Activated CD8-positive, alpha-beta memory T cell treated with anti-CD3 and anti-CD28 coated beads, Interleukin-2, amount 10 ng/mL, durations not matched to agents 7 days and 5 days (primary cell): ENCODE data around the gene CYP4B1. TPM values are rescaled to one million over a fixed set of nuclear protein-coding genes. Genes with fewer than 3 reads are reported as not detected.
"Not testable (repeated sequence)": the region's sequence is repeated elsewhere in the genome, so short reads cannot be mapped to it uniquely, and the experiment has no call there.

ENCODE experiments used
- ATAC-seq: fragments of 150-1000 bp; cut with Tn5 transposase; one replicate; pipeline ENCODE4 v1.10.0; 2021; ENCODE audit warnings: moderate library complexity
- CTCF ChIA-PET: fragments of 350-600 bp; sonication (Branson Sonifier 250); formaldehyde crosslinking; loops from one replicate; lab custom pipeline; 2021; ENCODE audit warnings: antibody characterized with exemption; lab: Charles Lee
- DNase-seq: peaks from one replicate; pipeline ENCODE4 v3.0.0-alpha.2; 2020
- H3K27ac Mint-ChIP-seq: one replicate; pipeline ENCODE4 v1.8.0; 2021; ENCODE audit warnings: mild to moderate bottlenecking, mixed read lengths
- H3K27me3 Mint-ChIP-seq: one replicate; pipeline ENCODE4 v1.8.0; 2021; ENCODE audit warnings: mixed read lengths
- H3K36me3 Mint-ChIP-seq: one replicate; pipeline ENCODE4 v1.8.0; 2021; ENCODE audit warnings: mild to moderate bottlenecking, mixed read lengths
- H3K4me1 Mint-ChIP-seq: one replicate; pipeline ENCODE4 v1.8.0; 2021; ENCODE audit warnings: mixed read lengths
- H3K4me3 Mint-ChIP-seq: one replicate; pipeline ENCODE4 v1.8.0; 2021; ENCODE audit warnings: mild to moderate bottlenecking, moderate library complexity, mixed read lengths
- H3K9me3 Mint-ChIP-seq: one replicate; pipeline ENCODE4 v1.8.0; 2022; ENCODE audit warnings: low read depth, mixed read lengths
- total RNA-seq, 2 experiments: library from RNA; stranded (reverse); gene quantifications; one replicate each; pipeline ENCODE4 v1.2.3, GENCODE V29; 2021

Gene CYP4B1
- total RNA-seq, 2 experiments from 2014 or later, result not detected

DNA sequence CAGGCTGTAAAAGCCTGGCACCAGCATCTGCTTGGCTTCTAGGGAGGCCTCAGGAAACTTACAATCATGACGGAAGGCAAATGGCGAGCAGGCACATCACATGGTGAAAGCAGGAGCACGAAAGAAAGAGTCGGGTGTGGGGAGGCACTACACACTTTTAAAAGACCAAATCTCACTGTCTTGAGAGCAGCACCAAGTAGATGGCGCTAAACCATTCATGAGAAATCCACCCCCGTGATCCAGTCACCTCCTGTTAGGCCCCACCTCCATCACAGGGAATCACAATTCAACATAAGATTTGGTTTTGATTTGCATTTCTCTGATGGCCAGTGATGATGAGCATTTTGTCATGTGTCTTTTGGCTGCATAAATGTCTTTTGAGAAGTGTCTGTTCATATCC is 36.6 kb downstream of the CYP4B1 start:
- H3K9me3 Mint-ChIP-seq, H3K4me3 Mint-ChIP-seq, H3K27ac Mint-ChIP-seq, DNase-seq, ATAC-seq, H3K36me3 Mint-ChIP-seq, H3K4me1 Mint-ChIP-seq, CTCF ChIA-PET: not testable (repeated sequence)
- H3K27me3 Mint-ChIP-seq, result peaks cover 21% of the 10 kb centered on the region

GRCh38 chr1:46846386-46846785 is 47.5 kb downstream of the CYP4B1 start:
- ATAC-seq, H3K4me3 Mint-ChIP-seq, H3K9me3 Mint-ChIP-seq, H3K27ac Mint-ChIP-seq, CTCF ChIA-PET, H3K4me1 Mint-ChIP-seq, DNase-seq, H3K36me3 Mint-ChIP-seq: not testable (repeated sequence)
- H3K27me3 Mint-ChIP-seq, result peaks cover 28% of the 10 kb centered on the region

- H3K4me1 Mint-ChIP-seq, H3K27ac Mint-ChIP-seq, CTCF ChIA-PET, H3K4me3 Mint-ChIP-seq, H3K36me3 Mint-ChIP-seq, ATAC-seq, DNase-seq, H3K9me3 Mint-ChIP-seq: not testable (repeated sequence)
- peaks cover 17% of the 10 kb centered on the region for H3K27me3 Mint-ChIP-seq
Observed at GRCh38 chr1:46857660-46858065, 58.8 kb downstream of the CYP4B1 start.

- H3K27ac Mint-ChIP-seq, result no peak overlapping the region
- H3K4me1 Mint-ChIP-seq, result peaks cover 5% of the 10 kb centered on the region
- DNase-seq (no peak), ATAC-seq (no peak)
- peaks cover 11% of the 10 kb centered on the region for H3K27me3 Mint-ChIP-seq
- H3K9me3 Mint-ChIP-seq, result no peaks in the 10 kb centered on the region
- H3K36me3 Mint-ChIP-seq, result no peaks in the 10 kb centered on the region
- CTCF ChIA-PET, result no interaction called here
- H3K4me3 Mint-ChIP-seq, result no peak overlapping the region
Observed at GRCh38 chr1:46862348-46862747, 63.5 kb downstream of the CYP4B1 start.

Other genes starting within 250 kb of the CYP4B1 start
- not detected for gene KNCN, start 247.4 kb upstream of the CYP4B1 start, total RNA-seq
- gene MKNK1, start 194.8 kb upstream of the CYP4B1 start, total RNA-seq, result 10 to 100 TPM; 70.6 to 78.6 TPM
- gene MOB3C, start 182.2 kb upstream of the CYP4B1 start, total RNA-seq, result 10 to 100 TPM; 18.3 to 20.7 TPM
- 10 to 100 TPM; 44.2 to 44.3 TPM for gene ATPAF1, start 130.7 kb upstream of the CYP4B1 start, total RNA-seq
- not detected for gene TEX38, start 127.2 kb upstream of the CYP4B1 start, total RNA-seq
- gene EFCAB14, start 79.9 kb upstream of the CYP4B1 start, total RNA-seq, result 10 to 100 TPM; 79.2 to 79.4 TPM
- not detected for gene CYP4A11, start 142.4 kb downstream of the CYP4B1 start, total RNA-seq
- gene CYP4X1, start 224.6 kb downstream of the CYP4B1 start, total RNA-seq, result not detected